Colon (tissue), 2 donors: Measurements from ENCODE around the gene PIBF1.
"Not testable (repeated sequence)": the region's sequence is repeated elsewhere in the genome, so short reads cannot be mapped to it uniquely, and the experiment has no call there.

ENCODE experiments used
- FAIRE-seq: peaks from 2 replicates; lab custom pipeline; 2012; peaks lifted over from hg19 to GRCh38; lab: Jason Lieb, UNC
- donor health status: control.
- donor health status: control.

PIBF1 gene

DNA sequence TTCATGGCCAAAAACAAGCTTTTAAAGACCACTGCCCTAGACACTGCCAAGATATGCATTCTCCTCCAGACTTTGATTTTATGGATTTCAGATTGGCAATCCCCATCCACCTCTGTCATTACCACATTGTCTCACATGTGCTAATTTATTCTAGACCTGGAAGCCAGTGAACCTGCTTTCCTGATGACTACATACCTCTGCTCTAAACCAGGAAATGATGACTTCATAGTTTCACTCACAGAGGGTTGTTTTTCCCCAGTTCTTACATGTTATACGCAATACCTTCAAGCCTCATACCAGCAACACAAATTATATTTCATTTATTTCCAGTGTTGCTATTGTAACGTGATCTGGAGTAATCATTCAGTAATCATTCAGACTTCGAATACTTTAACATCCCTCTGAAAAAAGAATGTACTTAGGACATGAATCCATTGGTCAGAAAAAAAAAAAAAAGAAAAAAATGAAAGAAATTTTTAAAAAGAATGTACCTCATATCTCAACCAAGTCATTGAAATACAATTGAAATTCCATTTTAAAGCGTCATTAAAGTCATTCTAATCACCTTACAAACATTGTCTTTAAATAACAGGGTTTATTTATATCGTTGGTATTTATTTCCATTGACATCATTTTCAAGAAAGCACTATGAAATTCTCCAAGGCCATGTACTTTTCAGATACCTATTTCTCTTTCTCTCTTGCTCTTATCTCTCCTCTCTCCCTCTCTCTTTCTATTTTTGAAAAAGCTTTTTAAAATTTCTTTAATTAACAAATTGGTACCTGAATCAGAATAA lies 243.5 kb downstream of the PIBF1 start:
- FAIRE-seq: peak; percentile 5

DNA sequence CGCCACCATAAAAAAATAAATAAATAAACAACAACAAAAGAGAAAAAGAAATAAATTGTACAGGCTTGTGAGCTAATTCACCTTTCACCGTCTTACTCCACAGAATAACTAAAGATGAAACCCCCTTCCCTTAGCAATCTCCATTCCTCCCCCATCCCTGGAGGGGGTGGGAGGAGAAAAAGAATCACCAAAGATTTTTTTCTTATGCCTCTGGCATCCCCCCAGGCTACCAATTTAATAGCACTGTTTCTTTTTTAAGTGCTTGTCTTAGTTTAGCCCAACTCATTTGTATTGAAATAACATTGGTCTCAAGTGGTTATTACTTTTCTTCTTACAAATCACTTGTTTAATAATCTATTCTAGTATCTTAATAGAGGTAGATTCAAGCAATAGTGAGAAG lies 253.0 kb downstream of the PIBF1 start:
- no peak for FAIRE-seq

DNA sequence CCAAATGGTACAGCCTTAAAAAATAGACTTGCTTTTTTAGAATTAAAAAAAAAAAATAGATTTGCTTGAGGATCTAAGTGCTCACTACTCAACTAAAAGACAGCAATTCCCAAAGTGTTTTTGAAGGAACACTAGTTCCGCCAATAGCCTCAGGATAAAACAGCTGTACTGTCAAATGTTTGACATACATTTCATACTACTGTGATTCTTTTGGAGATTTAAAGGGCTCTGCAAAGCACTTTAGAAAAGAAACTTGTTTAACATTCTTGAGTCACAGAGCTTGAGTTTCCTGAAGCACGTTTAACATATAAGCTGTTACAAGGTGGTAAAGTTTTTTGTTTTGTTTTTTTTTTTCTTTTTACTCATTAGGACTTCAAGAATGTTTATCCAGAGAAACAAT lies 253.7 kb downstream of the PIBF1 start:
- FAIRE-seq: no peak

DNA sequence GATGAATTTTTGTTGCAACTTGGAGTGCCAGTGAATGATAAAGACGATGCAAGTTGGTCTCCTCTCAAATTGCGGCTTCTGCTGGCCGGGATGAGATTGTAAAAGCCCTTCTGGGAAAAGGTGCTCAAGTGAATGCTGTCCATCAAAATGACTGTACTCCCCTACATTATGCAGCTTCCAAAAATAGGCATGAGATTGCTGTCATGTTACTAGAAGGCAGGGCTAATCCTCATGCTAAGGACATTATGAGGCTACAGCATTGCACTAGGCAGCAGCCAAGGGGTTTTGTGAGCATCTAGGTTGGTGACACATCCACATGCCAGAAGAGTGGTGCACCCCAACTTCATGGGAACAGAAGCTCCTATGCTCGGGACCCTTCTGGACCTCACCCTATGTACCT lies 254.6 kb downstream of the PIBF1 start:
- no peak for FAIRE-seq

DNA sequence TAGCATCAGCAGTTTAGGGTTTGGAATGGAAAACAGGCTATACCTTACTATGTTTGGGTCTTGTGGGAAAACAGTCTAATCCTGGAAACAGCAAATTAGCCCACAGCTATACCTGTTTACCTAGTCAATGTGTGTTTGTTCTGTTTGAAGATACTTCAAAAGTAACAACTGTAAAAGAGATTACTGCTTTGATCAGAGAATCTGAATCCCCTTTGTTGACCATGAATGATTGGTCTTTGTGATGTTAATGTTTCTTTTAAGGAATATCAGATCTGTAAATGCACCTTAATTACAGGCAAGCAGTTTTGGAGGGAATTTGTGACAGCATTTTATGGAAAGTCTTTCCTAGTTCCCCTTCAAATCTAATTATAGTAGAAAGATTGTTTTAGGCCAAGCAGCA lies 256.1 kb downstream of the PIBF1 start:
- FAIRE-seq: no peak

DNA sequence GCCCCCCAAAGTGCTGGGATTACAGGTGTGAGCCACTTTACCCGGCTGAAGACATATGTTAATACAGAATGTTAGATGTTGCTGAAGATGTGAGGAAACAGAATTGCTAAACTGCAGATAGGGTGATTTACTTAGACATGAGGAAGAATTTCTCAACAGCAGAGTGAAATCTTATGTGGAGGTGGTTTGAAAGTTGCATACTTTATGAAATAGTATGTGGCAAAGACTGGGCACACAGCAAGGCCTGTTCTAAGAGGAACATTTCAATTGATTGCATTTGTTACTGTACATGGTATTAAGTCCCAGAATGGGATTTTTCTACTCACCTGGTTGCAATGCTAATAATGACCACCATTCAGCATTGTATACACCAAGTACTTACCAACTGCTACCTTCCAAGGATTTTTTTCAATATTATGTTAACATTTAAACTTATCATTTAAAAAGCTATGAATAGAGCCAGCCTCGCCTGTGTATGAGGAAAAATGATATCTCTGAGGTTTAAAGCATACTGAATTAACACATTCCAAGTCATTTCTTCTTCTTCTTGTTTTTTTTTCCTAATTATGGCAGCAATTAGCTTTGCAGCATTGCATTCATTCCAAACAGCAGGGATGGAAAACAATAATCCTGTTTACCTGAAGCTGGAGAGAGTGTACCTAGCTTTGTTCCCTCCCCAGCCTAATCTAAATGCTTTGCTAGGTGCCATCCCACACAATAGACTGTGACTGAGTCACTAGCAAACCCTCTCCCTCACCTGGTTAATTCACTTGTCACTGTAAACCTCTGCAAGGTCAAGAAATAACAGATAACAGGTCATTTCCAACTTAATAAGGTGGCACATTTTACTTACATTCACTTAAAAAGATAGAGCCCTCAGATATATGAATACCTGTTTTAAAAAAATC lies 257.5 kb downstream of the PIBF1 start:
- FAIRE-seq: no peak

DNA sequence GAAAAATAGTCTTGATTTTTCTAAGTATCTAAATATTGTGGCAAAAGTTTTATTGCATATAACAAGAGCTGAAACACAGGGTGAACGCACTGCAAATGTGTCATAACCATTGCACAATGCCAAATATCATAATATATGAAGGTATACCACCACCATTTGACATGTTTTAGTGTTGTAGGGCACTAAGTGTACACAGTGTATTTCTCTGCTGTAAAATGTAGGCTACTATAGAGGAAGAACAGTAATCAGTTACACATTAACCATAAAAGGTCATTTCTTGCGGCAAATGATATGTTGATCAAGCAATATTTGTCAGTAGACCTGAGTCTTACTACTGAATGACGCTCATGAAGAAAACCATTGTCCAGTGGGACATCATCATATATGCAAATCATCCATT lies 258.6 kb downstream of the PIBF1 start:
- no peak for FAIRE-seq

DNA sequence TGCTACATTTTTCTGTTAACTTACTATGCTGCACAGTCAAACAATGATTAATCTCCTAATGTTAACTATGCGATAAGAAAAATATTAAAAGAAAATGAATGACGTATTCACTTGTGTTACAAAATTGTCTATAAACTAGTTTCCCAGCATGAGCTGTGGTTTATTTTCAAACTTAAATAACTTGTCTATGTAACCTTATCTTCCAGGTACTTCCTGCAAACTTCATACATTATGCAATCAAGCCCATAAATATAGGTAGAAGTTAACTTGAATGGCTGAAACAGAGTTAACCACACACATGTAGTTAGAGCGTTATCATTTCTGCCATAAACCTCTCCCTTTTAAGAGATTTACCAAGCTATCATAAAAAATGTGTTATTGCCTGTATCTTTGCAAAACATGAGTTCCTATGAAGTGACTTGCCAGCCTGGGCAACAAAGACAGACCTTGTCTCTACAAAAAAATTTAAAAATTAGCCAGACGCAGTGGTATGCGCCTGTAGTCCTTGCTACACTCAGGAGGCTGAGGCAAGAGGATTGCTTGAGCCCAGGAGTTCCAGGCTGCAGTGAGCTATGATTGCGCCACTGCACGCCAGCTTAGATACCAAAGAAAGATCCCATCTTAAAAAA lies 259.1 kb downstream of the PIBF1 start:
- FAIRE-seq: peak; percentile 86

DNA sequence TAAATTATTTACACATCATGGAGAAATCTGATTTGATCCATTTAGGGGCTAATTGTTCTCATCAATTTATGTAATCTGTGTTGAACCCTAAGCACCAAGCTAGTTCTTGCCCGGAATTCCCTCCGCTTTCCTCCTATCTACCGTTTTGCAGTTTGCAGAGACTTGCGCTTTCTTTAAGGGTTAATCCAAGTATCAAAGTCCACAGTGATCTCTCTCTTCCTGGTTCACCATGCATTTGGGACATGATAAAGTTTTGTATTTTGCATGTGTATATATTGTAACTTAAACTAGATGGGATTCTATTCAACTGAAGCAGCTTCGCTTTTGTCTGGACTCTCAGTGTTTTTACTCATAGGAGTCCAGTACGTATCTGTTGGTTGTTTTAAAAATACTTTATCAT lies 263.1 kb downstream of the PIBF1 start:
- no peak for FAIRE-seq

DNA sequence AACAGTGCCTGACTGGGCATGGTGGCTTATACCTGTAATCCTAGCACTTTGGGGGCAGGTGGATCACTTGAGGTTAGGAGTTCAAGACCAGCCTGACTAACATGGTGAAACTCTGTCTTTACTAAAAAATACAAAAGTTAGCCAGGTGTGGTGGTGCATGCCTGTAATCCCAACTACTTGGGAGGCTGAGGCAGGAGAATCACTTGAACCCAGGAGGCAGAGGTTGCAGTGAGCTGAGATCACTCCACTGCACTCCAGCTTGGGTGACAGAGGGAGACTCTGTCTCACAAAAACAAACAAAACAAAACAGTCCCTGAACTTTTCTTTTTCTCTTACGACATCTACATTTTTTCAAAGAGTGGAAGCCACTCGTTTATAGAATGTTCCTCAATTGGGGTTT lies 266.7 kb downstream of the PIBF1 start:
- FAIRE-seq: not testable (repeated sequence)

DNA sequence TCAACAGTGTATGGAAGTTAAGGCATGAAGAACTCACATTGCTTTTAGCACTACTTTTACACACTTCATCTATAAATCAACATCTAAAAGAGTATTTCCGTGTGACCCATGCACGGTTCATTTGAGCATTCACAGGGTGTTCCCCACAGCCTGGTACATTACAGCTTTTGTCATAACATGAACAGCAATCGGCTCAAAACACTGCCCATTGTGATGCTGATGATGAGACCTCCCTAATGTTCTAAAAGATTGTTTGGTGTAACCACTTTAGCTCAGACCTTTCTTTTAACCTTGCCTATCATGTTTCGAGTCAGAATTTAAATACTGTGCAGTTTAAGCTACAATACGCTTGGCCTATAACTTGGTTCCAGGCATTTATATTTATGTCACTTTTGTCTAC lies 272.8 kb downstream of the PIBF1 start:
- FAIRE-seq: no peak

DNA sequence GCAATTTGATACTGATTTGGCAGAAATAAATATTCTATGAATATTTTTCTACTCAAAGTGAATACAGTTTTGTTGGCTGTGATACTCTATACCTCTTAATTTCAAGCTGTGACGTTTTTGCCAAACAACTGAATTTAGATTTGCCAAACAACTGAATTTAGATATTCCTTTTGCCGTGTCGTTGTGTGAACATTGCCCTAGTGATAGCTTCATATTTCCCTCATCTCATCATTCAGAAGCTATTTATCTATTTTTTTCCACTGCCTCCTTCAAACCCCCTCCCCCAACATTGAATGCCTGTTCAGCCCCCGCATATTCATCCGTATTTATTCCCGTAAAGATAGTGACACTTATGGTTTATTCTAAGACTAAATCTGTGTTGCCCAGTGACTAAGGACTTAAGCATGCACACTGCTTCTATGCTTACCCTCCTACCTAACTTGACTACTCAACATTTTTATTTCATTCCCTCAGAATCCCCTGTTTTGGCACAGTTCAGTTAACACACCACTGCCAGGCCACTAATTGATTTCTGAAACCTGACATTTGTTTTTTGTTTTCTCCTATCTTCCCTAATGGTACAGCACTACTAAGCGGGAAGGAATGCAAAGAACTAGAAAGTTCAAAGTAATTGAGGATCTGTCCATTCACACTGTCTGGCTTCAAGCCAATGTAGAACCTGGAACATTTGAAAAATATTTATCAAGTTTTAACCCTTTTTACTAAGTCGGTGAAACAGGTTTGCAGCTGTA lies 274.1 kb downstream of the PIBF1 start:
- FAIRE-seq: no peak

DNA sequence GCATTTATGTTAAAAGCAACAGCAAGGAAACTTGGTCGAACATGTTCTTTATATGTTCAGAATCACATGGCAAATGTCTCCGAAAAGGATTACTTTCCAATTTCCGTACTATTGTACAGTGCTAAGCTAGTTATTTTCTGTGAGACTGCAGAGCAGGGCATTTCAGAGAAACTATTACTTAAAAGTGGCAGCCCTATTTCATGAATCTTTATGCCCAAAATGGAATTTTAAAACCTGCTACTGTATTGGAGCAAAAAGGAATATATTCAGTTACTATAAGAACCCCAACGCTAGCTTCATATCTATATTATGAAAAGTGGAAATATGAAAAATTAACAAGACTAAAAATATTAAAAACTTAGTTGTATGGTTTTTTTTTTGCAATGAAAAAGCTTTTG lies 274.6 kb downstream of the PIBF1 start:
- FAIRE-seq: no peak

DNA sequence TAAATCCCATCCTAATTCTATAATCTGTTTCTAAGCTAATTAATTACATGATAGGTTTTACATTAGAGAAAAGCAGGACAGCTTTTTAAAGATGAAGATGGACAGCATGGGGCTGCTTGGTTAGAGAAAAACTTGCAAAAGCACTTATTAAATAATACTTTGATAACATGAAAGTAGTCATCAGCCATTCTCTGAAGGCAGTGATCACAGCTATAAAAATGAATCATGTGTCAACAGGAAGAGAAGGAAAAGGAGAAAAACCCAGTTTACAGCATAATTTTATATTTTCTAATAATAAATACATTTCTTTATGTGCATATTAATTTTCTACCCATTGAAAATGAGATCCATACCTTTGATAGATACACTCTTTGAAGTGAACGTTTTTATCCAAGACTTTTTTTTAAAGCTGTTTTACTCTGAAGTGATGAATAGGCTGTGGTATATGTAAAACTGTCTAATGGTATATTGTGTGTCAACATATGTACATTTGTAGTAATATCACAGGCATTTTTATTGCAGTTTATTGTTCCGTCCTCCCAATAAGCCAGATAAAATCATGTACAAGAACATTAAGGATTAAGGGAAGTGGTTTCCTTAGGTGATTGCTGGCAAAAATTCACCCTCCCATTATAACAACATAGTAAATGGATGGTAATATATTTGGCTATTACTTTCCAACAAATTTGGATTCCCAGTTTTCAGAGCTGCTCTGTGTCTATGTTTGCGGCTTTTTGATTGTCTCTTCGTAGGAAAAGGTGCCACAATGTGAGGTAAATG lies 275.5 kb downstream of the PIBF1 start:
- peak; percentile 21 for FAIRE-seq

DNA sequence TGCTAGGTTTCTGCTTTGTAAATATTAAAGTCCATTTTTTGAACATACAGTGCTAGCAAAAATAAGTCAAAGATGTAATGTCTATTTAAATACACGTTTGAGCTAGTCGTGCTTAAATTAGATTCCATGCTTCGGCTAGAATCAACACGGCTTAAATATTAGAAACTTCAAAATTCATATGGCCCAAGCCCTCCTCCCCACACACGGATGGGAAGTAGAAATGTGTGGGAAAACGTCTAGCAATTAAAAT lies 276.1 kb downstream of the PIBF1 start:
- no peak for FAIRE-seq

DNA sequence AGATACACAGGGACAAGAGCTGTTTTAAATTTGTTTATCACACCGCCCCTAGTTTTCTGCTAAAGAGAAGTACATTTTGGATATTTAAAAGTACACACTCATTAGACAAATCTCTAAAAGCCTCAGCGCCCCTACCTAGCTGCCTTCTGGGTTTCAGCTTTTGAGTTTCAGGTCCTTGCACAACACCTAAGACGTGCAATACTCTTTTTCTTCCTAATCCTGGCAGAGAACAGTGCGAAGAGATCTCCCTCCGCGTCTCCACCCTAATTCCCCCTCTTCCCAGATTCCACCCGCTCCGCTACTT lies 276.5 kb downstream of the PIBF1 start:
- no peak for FAIRE-seq

DNA sequence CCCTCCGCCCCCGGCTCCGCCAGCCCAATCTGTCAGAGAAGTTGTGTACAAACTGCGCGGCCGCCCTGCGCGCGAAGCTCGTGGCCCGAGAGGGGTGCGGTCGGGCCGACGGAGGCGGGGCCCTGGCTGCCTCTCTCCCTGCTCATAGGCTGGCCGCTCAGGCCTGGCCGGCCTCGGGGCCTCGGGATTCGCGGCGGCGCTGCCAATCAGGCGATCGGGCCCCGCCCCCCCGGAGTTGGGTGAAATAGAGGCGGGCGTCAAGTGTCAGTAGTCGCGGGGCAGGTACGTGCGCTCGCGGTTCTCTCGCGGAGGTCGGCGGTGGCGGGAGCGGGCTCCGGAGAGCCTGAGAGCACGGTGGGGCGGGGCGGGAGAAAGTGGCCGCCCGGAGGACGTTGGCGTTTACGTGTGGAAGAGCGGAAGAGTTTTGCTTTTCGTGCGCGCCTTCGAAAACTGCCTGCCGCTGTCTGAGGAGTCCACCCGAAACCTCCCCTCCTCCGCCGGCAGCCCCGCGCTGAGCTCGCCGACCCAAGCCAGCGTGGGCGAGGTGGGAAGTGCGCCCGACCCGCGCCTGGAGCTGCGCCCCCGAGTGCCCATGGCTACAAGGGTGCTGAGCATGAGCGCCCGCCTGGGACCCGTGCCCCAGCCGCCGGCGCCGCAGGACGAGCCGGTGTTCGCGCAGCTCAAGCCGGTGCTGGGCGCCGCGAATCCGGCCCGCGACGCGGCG lies 277.0 kb downstream of the PIBF1 start, which contains the start of gene KLF5:
Gene KLF5, plus strand, starts transcription at position 270 of the 724 bp plus-strand sequence. Its CDS starts 323 bp downstream, at position 593.
- FAIRE-seq: peak; percentile 47

DNA sequence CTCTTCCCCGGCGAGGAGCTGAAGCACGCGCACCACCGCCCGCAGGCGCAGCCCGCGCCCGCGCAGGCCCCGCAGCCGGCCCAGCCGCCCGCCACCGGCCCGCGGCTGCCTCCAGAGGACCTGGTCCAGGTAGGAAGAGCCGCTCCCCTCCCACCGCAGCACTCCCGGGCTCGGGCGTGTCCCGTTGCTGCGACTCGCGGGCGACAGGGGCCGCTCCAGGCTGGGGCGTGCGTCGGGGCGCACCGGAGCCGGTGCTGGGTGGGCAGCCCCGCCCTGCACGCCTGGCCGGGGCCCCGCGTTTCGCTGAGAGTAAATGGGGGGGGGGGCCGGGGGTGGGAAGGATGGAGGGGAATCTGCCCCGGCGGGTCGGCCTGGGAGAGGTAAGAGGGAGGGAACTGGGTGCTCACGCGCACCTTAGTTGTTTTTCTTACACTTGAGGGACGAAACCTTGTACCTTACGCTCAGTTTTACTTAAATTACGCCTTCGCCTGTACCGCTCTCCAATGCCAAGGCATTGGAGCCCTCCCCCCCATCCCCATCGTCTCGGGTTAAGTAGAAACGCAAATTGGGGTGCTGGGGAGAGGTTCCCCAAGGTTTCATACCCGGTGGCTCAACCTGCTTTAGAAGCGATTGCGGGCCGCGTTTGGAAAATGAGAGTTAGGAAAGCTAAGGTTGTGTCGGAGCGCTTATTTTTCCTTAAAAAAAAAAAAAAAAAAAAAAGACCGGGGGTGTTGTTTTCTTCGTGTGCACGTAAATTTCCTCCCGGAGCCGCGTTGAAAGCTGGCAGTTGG lies 277.7 kb downstream of the PIBF1 start:
- no peak for FAIRE-seq

DNA sequence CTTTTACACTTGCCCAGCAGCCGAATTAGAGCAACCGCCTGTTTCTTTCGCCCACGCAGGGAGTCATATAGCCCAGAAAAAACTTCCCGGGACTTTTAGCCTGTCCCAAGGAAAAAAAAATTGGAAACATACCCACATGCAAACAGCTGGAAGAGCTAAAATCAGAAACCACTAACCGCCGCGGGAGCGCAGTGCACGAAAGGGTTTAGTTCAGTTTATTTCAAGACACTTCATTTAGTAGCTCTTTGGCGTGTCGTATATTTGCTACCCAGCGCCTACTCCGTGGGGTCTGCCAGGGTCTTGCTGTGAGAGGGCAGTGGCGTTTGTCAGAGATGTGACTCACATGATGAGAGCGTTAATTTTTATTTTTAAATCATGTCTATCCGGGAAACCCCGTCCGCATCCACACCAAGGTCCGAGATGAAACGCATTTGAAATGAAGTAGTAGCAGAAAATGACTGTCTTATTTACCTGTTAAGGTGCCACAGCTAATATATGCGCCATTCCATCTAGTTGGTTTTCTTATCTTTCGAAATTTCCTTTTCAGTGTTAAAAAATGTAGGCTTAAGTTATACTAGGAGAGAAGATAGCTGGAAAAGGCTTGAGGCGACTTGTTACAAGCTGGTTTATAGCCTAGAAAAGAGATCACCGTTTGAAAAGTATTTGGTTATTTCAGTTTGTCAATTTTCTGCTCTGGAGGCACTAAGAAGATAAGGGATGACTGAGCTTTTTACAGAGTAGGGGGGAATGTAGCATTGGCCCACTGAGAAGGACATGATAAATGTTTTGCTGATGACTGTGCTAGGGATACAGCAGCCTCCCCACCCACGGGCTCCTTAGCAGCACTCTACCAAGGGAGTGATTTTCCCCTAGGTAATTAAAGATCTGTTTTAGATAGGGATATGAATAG lies 278.6 kb downstream of the PIBF1 start:
- no peak for FAIRE-seq
